H1 (cell line): ENCODE measurements around the gene GPSM1. TPM values are rescaled to one million over a fixed set of nuclear protein-coding genes. Genes with fewer than 3 reads are reported as not detected.

Experiments used
- CTCF ChIA-PET: fragments of 300-600 bp; sonication (Branson Sonifier 250); formaldehyde crosslinking; loops from one replicate; lab custom pipeline; 2021; ENCODE audit not compliant: partially characterized antibody; lab: Charles Lee
- POLR2A ChIA-PET: fragments of 300-600 bp; sonication (Branson Sonifier 250); formaldehyde crosslinking; loops from one replicate; lab custom pipeline; 2021; ENCODE audit warnings: inconsistent platforms; ENCODE audit not compliant: partially characterized antibody; lab: Charles Lee
- DNase-seq, 2 experiments: peaks; one replicate each; pipeline versions ENCODE4 v3.0.0 to v3.0.0-alpha.2; 2010 to 2022; ENCODE audit warnings: low spot score in 2 of 2, low read depth in 1 of 2, mixed read lengths in 1 of 2
- FAIRE-seq: peaks from 2 replicates; lab custom pipeline; 2011; peaks lifted over from hg19 to GRCh38; lab: Jason Lieb, UNC
- H2AFZ ChIP-seq: 2 replicates; pipeline ENCODE4 v1.8.1; 2012; ENCODE audit warnings: low read length, inconsistent platforms
- H2AK5ac ChIP-seq: 2 replicates; pipeline ENCODE4 v1.6.1; 2013; ENCODE audit warnings: low read depth, low read length
- H2BK120ac ChIP-seq: replicated peaks from 2 replicates; pipeline ENCODE3; 2013; ENCODE audit warnings: low read depth, low read length, inconsistent platforms
- H2BK12ac ChIP-seq: 2 replicates; pipeline ENCODE4 v1.6.1; 2013; ENCODE audit warnings: low read depth, low read length
- H2BK15ac ChIP-seq: 2 replicates; pipeline ENCODE4 v1.6.1; 2013; ENCODE audit warnings: low read length
- H2BK20ac ChIP-seq: 2 replicates; pipeline ENCODE4 v1.6.1; 2013; ENCODE audit warnings: low read length
- H2BK5ac ChIP-seq: 2 replicates; pipeline ENCODE4 v1.6.1; 2013; ENCODE audit warnings: low read depth, low read length
- H3K14ac ChIP-seq: 2 replicates; pipeline ENCODE4 v1.6.1; 2013; ENCODE audit warnings: inconsistent platforms; ENCODE audit not compliant: insufficient read length
- H3K18ac ChIP-seq: 2 replicates; pipeline ENCODE4 v1.6.1; 2013; ENCODE audit warnings: low read length; ENCODE audit errors: extremely low read depth
- H3K23ac ChIP-seq: 2 replicates; pipeline ENCODE4 v1.6.1; 2013; ENCODE audit warnings: inconsistent platforms; ENCODE audit not compliant: insufficient read length
- H3K23me2 ChIP-seq: 2 replicates; pipeline ENCODE4 v1.6.1; 2013; ENCODE audit warnings: low read depth, low read length
- H3K27ac ChIP-seq: 2 replicates; pipeline ENCODE4 v1.6.1; 2011; ENCODE audit warnings: low read depth, low read length, inconsistent platforms
- H3K27me3 ChIP-seq, 4 experiments: replicated peaks in 1 of 4; 1 replicate in 1 of 4; 2 replicates in 3 of 4; pipeline versions ENCODE4 v1.6.1 to v1.8.1; 2011 to 2013; ENCODE audit warnings: low read length in 3 of 4, mild to moderate bottlenecking in 3 of 4, inconsistent platforms in 2 of 4, mixed read lengths in 2 of 4, moderate library complexity in 1 of 4; ENCODE audit not compliant: control insufficient read depth in 3 of 4, insufficient read depth in 3 of 4; ENCODE audit errors: extremely low read depth in 1 of 4
- H3K36me3 ChIP-seq, 4 experiments: 2 replicates each; pipeline versions ENCODE4 v1.6.1 to v1.8.1; 2011 to 2013; ENCODE audit warnings: mild to moderate bottlenecking in 4 of 4, low read length in 3 of 4, moderate library complexity in 2 of 4, control low read depth in 1 of 4, inconsistent platforms in 1 of 4; ENCODE audit not compliant: insufficient read depth in 4 of 4, control insufficient read depth in 2 of 4
- H3K4ac ChIP-seq: replicated peaks from 2 replicates; pipeline ENCODE3; 2013; ENCODE audit warnings: low read length, low read depth, mixed read lengths, inconsistent platforms; ENCODE audit not compliant: insufficient read length
- H3K4me1 ChIP-seq, 4 experiments: replicated peaks in 1 of 4; 1 replicate in 1 of 4; 2 replicates in 3 of 4; pipeline versions ENCODE4 v1.6.1 to v1.8.1; 2011 to 2013; ENCODE audit warnings: low read length in 3 of 4, inconsistent platforms in 2 of 4, mixed read lengths in 1 of 4; ENCODE audit not compliant: insufficient read depth in 4 of 4, control insufficient read depth in 3 of 4
- H3K4me2 ChIP-seq, 2 experiments: 2 replicates each; pipeline versions ENCODE4 v1.6.1 to v1.8.1; 2011 to 2013; ENCODE audit warnings: low read depth in 2 of 2, low read length in 2 of 2, control low read depth in 1 of 2, inconsistent platforms in 1 of 2, mild to moderate bottlenecking in 1 of 2; ENCODE audit not compliant: insufficient read depth in 1 of 2
- H3K4me3 ChIP-seq, 4 experiments: fragments of 200-600, 300-600 bp in 1 of 4; sonication (generic), shearing (Covaris generic), sonication (Bioruptor Twin) in 1 of 4; 2 replicates each; pipeline versions ENCODE4 v1.5.1 to v1.8.1; 2011 to 2016; ENCODE audit warnings: low read length in 4 of 4, low read depth in 3 of 4, control low read depth in 2 of 4, inconsistent platforms in 2 of 4, mild to moderate bottlenecking in 2 of 4, mixed read lengths in 1 of 4, moderate library complexity in 1 of 4; ENCODE audit not compliant: insufficient read depth in 2 of 4; ENCODE audit errors: extremely low read depth in 1 of 4
- H3K56ac ChIP-seq: replicated peaks from 2 replicates; pipeline ENCODE3; 2013; ENCODE audit warnings: low read depth, mild to moderate bottlenecking, mixed read lengths, low read length, inconsistent platforms; ENCODE audit not compliant: insufficient read length
- H3K79me1 ChIP-seq: 2 replicates; pipeline ENCODE4 v1.6.1; 2013; ENCODE audit warnings: low read depth, low read length, control low read depth
- H3K79me2 ChIP-seq, 2 experiments: 2 replicates each; pipeline versions ENCODE4 v1.6.1 to v1.8.1; 2012 to 2013; ENCODE audit warnings: low read length in 2 of 2, mild to moderate bottlenecking in 2 of 2, inconsistent platforms in 1 of 2; ENCODE audit not compliant: insufficient read depth in 2 of 2, control insufficient read depth in 1 of 2
- H3K9ac ChIP-seq, 4 experiments: replicated peaks in 1 of 4; 1 replicate in 1 of 4; 2 replicates in 3 of 4; pipeline versions ENCODE4 v1.6.1 to v1.8.1; 2011 to 2013; ENCODE audit warnings: low read depth in 3 of 4, low read length in 3 of 4, control low read depth in 2 of 4, mild to moderate bottlenecking in 2 of 4, moderate library complexity in 2 of 4, inconsistent platforms in 1 of 4; ENCODE audit errors: extremely low read depth in 1 of 4
- H3K9me3 ChIP-seq, 2 experiments: 2 replicates each; pipeline versions ENCODE4 v1.6.1 to v1.8.1; 2012 to 2013; ENCODE audit warnings: mild to moderate bottlenecking in 2 of 2, moderate library complexity in 2 of 2, control low read depth in 1 of 2, inconsistent platforms in 1 of 2, low read depth in 1 of 2, low read length in 1 of 2, mixed read lengths in 1 of 2; ENCODE audit not compliant: insufficient read depth in 2 of 2
- H4K20me1 ChIP-seq, 2 experiments: replicated peaks in 1 of 2; 2 replicates each; pipeline versions ENCODE3 to v1.8.1; 2011 to 2013; ENCODE audit warnings: inconsistent platforms in 2 of 2, low read length in 2 of 2, mild to moderate bottlenecking in 1 of 2; ENCODE audit not compliant: insufficient read depth in 2 of 2, control insufficient read depth in 1 of 2
- H4K5ac ChIP-seq: 2 replicates; pipeline ENCODE4 v1.6.1; 2013; ENCODE audit warnings: low read length, low read depth, mixed read lengths, inconsistent platforms; ENCODE audit not compliant: insufficient read length
- H4K8ac ChIP-seq: 2 replicates; pipeline ENCODE4 v1.8.0; 2013; ENCODE audit warnings: mild to moderate bottlenecking, moderate library complexity, low read length, inconsistent platforms; ENCODE audit not compliant: insufficient read depth; ENCODE audit errors: extremely low read depth
- H4K91ac ChIP-seq: replicated peaks from 2 replicates; pipeline ENCODE3; 2013; ENCODE audit warnings: low read length, mixed read lengths, inconsistent platforms; ENCODE audit not compliant: insufficient read length
- BCL11A ChIP-seq, 2 experiments: IDR thresholded peaks; one replicate each; pipeline ENCODE4 v1.6.1; 2011; ENCODE audit warnings: low read depth in 2 of 2, low read length in 2 of 2, mild to moderate bottlenecking in 2 of 2
- CTBP2 ChIP-seq: IDR thresholded peaks from 2 replicates; pipeline ENCODE4 v1.7.0; 2011; ENCODE audit warnings: borderline replicate concordance, mild to moderate bottlenecking, moderate library complexity, mixed read lengths, low read length; ENCODE audit not compliant: insufficient read depth, insufficient read length
- EZH2 ChIP-seq: fragments of 200-600 bp; sonication (generic); IDR thresholded peaks from 2 replicates; pipeline ENCODE4 v1.7.1; 2012; ENCODE audit warnings: low read depth, mild to moderate bottlenecking, moderate library complexity, low read length, inconsistent platforms; ENCODE audit not compliant: severe bottlenecking
- KDM1A ChIP-seq: fragments of 200-600, 300-600 bp; sonication (generic); IDR thresholded peaks from 2 replicates; pipeline ENCODE4 v1.7.1; 2016; ENCODE audit warnings: mild to moderate bottlenecking, low read length, borderline replicate concordance
- SP2 ChIP-seq: IDR thresholded peaks from 2 replicates; pipeline ENCODE4 v1.6.1; 2012; ENCODE audit warnings: mild to moderate bottlenecking, low read length, inconsistent platforms
- SRF ChIP-seq: IDR thresholded peaks from 2 replicates; pipeline ENCODE4 v1.6.1; 2011; ENCODE audit warnings: mild to moderate bottlenecking, low read depth, low read length, moderate library complexity
- YY1 ChIP-seq: IDR thresholded peaks from 2 replicates; pipeline ENCODE4 v1.6.1; 2011; ENCODE audit warnings: low read depth, mild to moderate bottlenecking, low read length
- WGBS, 2 experiments: shearing (Covaris generic) in 1 of 2; methylation state at CpG; one replicate each; pipeline versions ENCODE4 v1.1.6 to v1.1.7; 2013 to 2015; ENCODE audit warnings: low lambda C conversion rate in 2 of 2, mixed read lengths in 2 of 2, inconsistent platforms in 1 of 2, low coverage in 1 of 2, missing lambda C conversion rate in 1 of 2; ENCODE audit not compliant: insufficient replicate concordance in 2 of 2, insufficient coverage in 1 of 2, insufficient read length in 1 of 2; ENCODE audit errors: extremely low coverage in 1 of 2, missing lambda C conversion rate in 1 of 2; 5-methylcytosine and 5-hydroxymethylcytosine counted together
- polyA plus RNA-seq, 7 experiments: library from polyadenylated mRNA; depleted of rRNA in 3 of 7; stranded (reverse) in 5 of 7; unstranded in 2 of 7; fragments of >200 nt in 5 of 7; fragments of 200-250 nt in 2 of 7; gene quantifications; 1 replicate in 5 of 7; 2 replicates in 1 of 7; 4 replicates in 1 of 7; pipeline versions ENCODE4 v1.2.1 to v1.2.3, GENCODE V29; 2011 to 2013; ENCODE audit warnings: missing spikeins in 2 of 7, mixed read lengths in 2 of 7
- total RNA-seq: library from RNA; stranded (reverse); fragmentation: NEBNext Ultra II Directional; extraction: Animal tissue kit (Norgen Biotek cat#: 25700); gene quantifications from 2 replicates; pipeline ENCODE4 v1.2.1, GENCODE V29; 2021
- TF ChIP-seq, protein P1 (sequence below): IDR thresholded peaks from 2 replicates; pipeline ENCODE4 v1.6.1; 2011; ENCODE audit warnings: low read length, improper control_type of control experiment
- TF ChIP-seq, protein P2 (sequence below), 3 experiments: IDR thresholded peaks; 1 replicate in 2 of 3; 2 replicates in 1 of 3; pipeline versions ENCODE4 v1.5.1 to v1.6.1; 2011; ENCODE audit warnings: low read length in 3 of 3, mild to moderate bottlenecking in 3 of 3, inconsistent platforms in 2 of 3, low read depth in 1 of 3, moderate library complexity in 1 of 3; ENCODE audit not compliant: insufficient read depth in 1 of 3; ENCODE audit errors: control extremely low read depth in 1 of 3

The GPSM1 gene
- total and polyA plus RNA-seq, 2 of the 8 experiments (the other 6 are each of a cell fraction or from before 2014, with no cell fraction given), result 12.8 to 18.0 TPM

DNA sequence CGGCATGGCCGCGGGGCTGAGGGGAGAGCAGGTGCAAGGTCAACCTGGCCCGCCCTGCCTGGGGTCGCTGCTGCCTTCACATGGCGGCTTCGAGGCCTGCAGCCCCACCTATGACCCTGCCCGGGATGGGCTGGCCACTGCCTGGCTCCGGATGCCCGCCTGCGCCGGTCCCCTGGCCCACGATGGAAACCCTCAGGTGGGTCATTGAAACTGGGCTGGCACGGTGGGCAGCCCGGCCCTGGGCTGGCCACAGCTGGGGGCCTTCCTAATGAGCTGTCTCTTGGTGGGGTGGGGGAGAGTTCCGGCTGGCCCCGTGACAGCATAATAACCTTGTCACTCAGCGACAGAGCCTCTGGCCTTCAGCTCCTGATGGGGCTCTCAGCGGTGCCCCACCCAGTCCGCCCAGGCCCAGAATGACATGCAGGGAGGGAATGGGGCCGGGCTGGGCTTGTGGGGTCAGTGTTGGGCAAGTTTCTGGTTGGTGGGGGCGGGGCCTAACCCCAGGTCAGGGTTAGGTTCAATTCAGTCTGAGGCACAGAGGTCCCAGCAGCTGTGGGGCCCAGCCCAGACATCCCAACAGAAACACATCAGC, 23.4 kb upstream of the GPSM1 start, which contains the start of gene CCDC187:
Gene CCDC187 (minus strand): TSS at position 270 of the 592 bp plus-strand sequence. CDS start 264 bp downstream, at position 6.
- H3K4me1 ChIP-seq, result no peaks in the 10 kb centered on the region; a peak in 1 of 7 replicates
- H3K9me3 ChIP-seq, result no peaks in the 10 kb centered on the region
- POLR2A ChIA-PET, result no interaction called here
- H4K91ac ChIP-seq, result no peak within 1 kb of the TSS
- no peak within 1 kb of the TSS for H3K4me3 ChIP-seq
- H2BK120ac ChIP-seq, result no peak within 1 kb of the TSS
- H3K23ac ChIP-seq, result no peak within 1 kb of the TSS
- no peak within 1 kb of the TSS for H2AK5ac ChIP-seq
- no peak within 1 kb of the TSS for H2AFZ ChIP-seq
- no peak within 1 kb of the TSS for H3K14ac ChIP-seq
- H2BK20ac ChIP-seq, result no peak within 1 kb of the TSS
- FAIRE-seq, result no peak
- H2BK15ac ChIP-seq, result no peak within 1 kb of the TSS
- WGBS, 2 experiments, result 91% methylated on average over 18 of the region's 22 CpGs; no CpG with 5 or more reads in 1 of the 2 experiments
- no peaks in the 10 kb centered on the region; a peak in 1 of 8 replicates for H3K36me3 ChIP-seq
- no peak within 1 kb of the TSS for H2BK5ac ChIP-seq
- H3K79me2 ChIP-seq, result no peaks in the 10 kb centered on the region
- H3K79me1 ChIP-seq, result no peaks in the 10 kb centered on the region; the same call in 1 of the 2 replicates
- H3K27me3 ChIP-seq, result no peaks in the 10 kb centered on the region; a peak in 1 of 7 replicates
- no peak within 1 kb of the TSS for H3K9ac ChIP-seq
- H2BK12ac ChIP-seq, result no peak within 1 kb of the TSS
- H3K23me2 ChIP-seq, result peaks cover 19% of the 10 kb centered on the region
- no peak within 1 kb of the TSS for H3K4ac ChIP-seq
- CTCF ChIA-PET, result interaction anchor here (0.6 to 2.1 kb wide), 3 partner anchors 9 to 82 kb away, joined by 3 to 6 read pairs (median 5); no protein-coding TSS in a partner anchor
- no peak within 1 kb of the TSS for H3K56ac ChIP-seq
- H3K18ac ChIP-seq, result no peak within 1 kb of the TSS
- no peak for DNase-seq
- H4K5ac ChIP-seq, result no peak within 1 kb of the TSS
- H4K8ac ChIP-seq, result peak within 1 kb of the TSS; percentile 51; the same call in 1 of the 2 replicates
- peaks cover 0 to 14% of the 10 kb centered on the region in 2 experiments for H4K20me1 ChIP-seq
- no peak within 1 kb of the TSS for H3K27ac ChIP-seq
- H3K4me2 ChIP-seq, result no peak within 1 kb of the TSS
- TF ChIP-seq, protein P1, sequence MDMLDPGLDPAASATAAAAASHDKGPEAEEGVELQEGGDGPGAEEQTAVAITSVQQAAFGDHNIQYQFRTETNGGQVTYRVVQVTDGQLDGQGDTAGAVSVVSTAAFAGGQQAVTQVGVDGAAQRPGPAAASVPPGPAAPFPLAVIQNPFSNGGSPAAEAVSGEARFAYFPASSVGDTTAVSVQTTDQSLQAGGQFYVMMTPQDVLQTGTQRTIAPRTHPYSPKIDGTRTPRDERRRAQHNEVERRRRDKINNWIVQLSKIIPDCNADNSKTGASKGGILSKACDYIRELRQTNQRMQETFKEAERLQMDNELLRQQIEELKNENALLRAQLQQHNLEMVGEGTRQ, result no peak
- TF ChIP-seq YY1, result no peak
- TF ChIP-seq, protein P2, sequence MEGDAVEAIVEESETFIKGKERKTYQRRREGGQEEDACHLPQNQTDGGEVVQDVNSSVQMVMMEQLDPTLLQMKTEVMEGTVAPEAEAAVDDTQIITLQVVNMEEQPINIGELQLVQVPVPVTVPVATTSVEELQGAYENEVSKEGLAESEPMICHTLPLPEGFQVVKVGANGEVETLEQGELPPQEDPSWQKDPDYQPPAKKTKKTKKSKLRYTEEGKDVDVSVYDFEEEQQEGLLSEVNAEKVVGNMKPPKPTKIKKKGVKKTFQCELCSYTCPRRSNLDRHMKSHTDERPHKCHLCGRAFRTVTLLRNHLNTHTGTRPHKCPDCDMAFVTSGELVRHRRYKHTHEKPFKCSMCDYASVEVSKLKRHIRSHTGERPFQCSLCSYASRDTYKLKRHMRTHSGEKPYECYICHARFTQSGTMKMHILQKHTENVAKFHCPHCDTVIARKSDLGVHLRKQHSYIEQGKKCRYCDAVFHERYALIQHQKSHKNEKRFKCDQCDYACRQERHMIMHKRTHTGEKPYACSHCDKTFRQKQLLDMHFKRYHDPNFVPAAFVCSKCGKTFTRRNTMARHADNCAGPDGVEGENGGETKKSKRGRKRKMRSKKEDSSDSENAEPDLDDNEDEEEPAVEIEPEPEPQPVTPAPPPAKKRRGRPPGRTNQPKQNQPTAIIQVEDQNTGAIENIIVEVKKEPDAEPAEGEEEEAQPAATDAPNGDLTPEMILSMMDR (IDR thresholded peaks at IDR 0.05; ENCODE audit: control extremely low read depth in 1 of 3, insufficient read depth in 1 of 3, low read depth in 1 of 3, low read length in 3 of 3), result no peak
- no peak for TF ChIP-seq BCL11A (IDR thresholded peaks at IDR 0.05; ENCODE audit: low read depth in 2 of 2, low read length in 2 of 2)
- TF ChIP-seq EZH2, result no peak
- no peak for TF ChIP-seq SP2
- no peak for TF ChIP-seq SRF
- no peak for TF ChIP-seq CTBP2
- TF ChIP-seq KDM1A, result no peak
